C4-2B (cell line): ENCODE measurements around the gene XPO5.

ENCODE experiments used
- CTCF ChIP-seq: fragments of 450-650 bp; conservative IDR thresholded peaks from 2 replicates; pipeline ENCODE4 v1.5.1; 2017; ENCODE audit warnings: mild to moderate bottlenecking
- ZFX ChIP-seq: fragments of 450-650 bp; IDR thresholded peaks from 2 replicates; pipeline ENCODE4 v1.6.1; 2017

- TF ChIP-seq CTCF = no peak
- no peak for TF ChIP-seq ZFX
Measured at GRCh38 chr6:43621078-43621835, 45.4 kb upstream of the XPO5 start.
